NCI-H2171 (cell line): ENCODE results near the gene DOK7.

ENCODE experiments used
- DNase-seq: peaks from one replicate; lab custom pipeline; 2025; lab: John Stamatoyannopoulos, UW

Gene DOK7

DNA sequence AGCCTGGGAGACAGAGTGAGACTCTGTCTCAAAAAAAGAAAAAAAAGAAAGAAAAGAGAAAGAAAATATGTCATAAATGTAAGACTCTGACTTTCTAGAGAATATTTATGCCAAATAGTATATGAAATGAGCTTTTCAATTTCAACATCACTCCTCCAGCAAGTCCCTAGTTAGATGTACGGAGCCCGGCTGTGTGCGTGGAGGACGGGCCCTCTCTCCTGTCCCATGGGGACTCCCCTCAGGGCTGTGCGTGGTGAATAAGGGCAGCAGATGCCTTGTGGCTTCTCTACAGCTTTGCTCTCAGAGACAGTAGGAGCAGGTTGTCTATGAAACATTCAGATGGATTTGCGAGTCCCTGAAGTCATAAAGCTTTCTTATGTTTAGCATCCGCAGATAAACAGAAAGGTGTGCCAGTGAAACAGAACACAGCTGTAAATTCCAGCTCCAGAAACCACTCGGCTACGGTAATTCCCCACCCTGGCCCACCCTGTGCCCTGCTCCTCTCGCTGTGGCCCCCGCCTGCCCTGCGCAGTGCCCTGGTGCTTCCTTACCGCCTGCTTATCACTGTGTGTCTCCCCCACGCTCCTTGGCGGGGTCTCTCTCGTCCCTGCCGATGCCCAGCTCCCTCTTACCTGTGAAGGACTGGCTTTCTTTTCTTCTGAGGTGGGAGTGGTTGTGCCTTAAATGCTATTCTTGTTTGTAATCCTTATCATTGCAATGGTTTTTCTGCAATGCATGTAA, 35.2 kb upstream of the DOK7 start:
- no peak for DNase-seq

DNA sequence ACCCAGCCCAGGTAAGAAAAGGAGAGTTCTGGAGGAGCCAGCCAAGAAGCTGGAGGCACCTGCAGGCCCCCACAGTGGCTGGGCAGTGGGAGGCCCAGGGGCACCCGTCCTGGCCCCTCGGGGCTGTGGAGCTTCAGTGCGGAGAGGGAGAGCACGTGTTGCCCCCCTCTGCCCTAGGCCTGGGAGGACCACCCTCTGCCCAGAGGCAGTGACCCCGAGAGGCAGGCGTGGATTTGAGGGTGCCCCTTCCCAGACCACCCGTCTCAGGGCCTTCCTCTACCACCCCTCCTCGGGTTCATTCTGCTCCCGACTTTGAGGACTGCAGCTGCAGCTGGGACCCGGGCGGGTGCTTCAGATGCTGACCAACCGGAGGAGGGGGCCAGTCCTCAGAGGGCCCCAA, 33.5 kb upstream of the DOK7 start:
- no peak for DNase-seq

DNA sequence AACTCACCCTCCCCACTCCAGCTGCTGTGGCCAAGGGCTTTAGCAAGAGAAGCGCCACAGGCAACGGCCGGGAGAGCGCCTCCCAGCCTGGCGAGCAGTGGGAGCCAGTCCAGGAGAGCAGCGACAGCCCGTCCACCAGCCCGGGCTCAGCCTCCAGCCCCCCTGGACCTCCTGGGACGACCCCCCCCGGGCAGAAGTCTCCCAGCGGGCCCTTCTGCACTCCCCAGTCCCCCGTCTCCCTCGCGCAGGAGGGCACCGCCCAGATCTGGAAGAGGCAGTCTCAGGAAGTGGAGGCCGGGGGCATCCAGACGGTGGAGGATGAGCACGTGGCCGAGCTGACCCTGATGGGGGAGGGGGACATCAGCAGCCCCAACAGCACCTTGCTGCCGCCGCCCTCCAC, 32.6 kb upstream of the DOK7 start:
- DNase-seq: no peak

DNA sequence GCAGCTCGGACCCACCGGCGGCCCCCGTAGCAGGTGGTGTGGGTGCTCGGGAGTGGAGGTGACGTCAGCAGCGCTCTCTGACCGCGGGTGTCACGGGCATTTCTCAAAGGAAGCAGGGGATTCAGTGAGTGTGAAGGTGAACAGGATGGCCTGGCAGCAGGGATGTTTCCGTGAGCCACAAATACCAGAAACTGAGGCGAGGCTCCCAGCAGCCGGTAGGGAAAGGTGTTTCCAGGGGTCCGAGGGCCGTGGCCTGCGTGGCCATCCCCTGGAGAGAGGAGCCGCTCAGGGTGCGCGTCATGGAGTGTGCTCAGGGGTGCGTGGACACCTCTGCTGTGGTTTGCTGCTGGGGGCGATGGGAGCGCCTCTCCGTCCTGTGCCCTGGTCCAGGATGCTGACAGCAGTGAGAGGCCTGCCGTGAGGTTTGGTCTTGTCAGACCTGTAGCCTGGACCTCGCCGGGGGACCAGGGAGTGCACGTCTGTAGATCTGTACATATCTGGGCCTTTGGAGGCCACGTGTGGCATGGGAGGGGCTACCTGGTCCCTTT, 31.6 kb upstream of the DOK7 start:
- DNase-seq: no peak

DNA sequence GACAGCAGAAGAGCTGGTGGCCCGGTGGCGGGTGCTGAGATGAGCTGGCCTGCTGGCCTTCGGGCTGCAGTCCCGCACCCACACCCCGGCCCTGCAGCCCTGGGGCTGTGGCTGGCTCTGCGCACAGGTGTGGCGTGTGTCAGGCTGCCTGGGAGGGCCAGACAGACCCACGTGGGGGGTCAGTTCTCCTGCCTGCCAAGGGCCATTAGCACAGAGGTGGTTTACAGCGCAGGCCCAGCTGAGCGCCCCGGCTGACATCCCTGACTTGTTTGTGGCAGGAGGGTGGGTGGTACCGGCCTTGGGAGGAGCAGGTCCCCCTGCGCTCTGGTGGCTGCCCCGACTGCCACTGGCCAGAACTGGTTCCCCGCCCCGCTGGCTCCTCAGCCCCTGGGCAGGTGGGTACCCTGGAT, 30.7 kb upstream of the DOK7 start:
- no peak for DNase-seq

DNA sequence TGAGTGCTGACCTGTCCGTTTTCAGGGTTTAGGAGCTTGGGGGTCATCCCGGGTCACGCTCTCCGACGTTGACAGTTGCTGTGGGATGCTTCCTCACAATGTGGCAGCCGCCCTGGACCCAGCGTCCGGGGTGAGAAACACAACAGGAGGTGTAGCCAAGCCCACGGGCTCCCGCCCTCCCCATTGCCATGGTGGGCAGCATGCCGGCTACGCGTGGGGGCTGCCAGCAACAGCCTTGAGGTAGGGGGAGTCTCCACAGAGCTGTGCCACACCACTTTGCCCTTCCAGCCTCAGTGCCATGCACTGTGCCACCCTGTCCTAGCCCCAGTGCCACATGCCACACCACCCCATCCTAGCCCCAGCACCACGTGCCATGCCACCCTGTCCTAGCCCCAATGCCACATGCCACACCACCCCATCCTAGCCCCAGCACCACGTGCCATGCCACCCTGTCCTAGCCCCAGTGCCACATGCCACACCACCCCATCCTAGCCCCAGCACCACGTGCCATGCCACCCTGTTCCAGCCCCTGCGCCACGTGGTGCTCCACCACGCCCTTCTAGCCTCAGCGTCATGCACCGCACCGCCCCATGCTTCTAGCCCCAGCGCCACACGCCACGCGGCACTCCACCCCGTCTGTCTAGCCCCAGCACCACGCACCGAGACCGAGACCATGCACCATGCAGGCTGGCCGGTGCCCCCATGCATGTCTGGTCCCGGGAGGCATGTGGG, 29.8 kb upstream of the DOK7 start:
- DNase-seq: no peak

DNA sequence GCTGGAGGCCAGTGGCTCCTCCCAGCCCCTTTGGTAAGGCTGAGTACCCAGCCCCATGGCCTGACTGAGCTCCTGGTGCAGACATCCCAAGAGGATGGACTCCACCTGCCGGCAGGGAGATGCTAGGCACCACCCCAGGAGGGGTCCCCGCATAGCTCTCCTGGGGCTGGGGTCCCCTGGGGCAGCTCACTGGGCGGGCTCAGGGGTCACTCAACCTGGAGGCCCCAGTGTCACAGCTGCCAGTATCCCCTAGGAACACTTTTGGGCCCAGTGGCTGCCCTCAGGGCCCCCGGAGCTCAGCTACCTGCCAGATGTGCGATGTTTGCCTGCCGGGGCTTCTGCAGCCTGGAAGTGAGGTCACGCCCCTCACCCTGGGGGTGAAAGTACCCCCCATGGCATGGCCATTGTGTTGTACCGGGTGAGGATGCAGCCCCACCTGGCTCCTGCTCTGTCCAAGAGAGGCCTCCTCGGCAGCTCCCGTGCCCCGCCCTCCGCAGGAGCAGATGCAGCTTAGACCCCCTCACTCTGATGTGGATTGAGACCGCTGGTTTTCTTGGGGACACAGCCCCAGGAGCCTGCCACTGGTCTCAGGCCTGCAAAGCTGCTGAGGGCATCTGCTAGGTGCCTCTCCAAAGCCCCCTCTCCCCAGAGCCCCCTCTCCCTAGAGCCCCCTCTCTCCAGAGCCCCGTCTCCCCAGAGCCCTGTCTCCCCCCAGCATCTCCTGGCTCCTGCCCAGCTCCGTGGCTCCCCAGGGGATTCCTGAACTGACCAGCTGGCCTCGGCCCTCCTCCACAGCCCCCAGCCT, 28.0 kb upstream of the DOK7 start:
- no peak for DNase-seq

DNA sequence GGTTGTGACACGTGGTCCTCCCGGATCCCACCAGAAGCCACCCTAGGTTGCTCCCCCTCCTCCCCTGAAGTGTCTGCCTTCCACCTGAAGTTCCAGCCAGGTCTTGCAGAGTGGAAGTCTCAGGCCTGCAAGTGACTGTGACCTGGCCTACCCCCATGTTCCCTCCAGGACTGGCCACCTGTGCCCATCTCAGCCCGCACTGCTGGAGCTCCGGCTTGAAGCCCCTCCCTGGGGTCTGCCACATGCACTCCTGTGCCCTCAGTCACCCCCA, 27.5 kb upstream of the DOK7 start:
- no peak for DNase-seq

DNA sequence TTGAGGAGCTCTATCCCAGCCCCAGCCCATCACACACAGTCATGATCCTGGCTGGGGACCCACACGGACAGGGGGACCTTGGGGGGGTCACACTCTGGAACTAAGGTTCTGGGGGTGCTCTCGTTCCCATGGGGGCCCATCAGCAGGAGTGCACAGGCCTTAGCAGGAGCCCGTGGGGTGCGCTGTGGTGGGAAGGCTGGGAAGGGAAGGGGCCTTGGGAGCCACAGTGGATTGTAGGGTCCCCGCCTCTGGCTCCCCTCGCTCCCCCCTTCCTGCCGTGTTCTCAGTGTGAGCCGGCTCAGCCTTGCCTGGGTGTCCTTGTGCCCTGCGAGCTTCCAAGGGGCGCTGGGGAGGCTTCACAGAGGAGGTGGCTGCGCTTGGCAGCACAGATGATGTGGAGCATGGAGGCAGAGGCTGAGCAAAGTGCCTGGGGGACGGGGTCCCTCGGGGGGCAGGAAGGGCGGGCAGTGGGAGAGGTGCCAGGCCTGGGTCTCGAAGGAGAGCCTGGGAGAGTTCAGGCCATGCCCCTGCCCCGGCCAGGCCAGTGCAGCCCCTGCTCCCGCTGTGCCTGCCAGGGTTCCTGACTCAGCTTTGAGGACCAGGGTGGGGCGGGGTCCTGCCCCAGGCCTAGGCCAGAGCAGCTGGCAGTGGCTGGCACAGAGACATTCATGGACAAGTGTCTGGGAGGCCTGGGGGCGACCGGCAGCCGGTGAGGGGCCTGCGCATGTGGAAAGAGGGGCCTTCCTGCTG, 26.9 kb upstream of the DOK7 start:
- no peak for DNase-seq

DNA sequence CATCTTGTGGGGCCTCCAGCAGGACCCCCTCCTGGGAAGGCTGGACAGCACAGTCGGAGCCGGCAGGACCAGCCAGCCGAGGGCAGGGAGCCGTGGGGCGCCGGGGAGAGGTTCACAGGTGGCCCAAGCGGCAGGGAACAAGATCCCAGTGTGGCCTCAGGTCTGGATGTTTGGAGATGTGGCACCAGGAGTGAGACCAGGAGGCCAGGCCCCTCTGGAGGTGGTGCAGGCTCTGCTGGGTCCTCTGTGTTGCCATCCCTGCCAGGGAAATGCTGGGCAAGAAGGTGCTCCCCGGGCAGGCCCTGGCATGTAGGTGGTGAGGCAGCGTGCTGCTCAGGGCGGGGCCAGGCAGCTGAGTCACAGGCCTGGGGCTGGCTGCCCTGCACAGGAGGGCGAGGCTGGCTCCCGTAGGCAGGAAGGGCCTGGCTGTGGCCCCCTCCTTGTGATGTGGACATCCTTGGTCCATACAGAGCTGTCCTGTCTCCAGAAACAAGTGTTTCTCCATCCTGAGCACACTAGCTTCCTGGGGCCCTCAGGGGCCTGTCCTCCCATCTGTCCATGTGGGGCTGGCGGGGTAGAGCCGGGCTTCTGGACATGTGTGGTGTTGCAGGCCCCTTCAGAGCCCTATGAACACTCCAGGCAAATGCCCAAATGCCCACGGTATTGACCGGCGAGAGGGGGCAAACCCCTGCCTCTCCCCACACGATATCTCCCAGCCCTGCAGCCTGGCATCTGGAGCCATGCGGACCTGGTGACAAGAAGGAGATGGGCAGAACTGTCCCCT, 26.1 kb upstream of the DOK7 start:
- DNase-seq: no peak

DNA sequence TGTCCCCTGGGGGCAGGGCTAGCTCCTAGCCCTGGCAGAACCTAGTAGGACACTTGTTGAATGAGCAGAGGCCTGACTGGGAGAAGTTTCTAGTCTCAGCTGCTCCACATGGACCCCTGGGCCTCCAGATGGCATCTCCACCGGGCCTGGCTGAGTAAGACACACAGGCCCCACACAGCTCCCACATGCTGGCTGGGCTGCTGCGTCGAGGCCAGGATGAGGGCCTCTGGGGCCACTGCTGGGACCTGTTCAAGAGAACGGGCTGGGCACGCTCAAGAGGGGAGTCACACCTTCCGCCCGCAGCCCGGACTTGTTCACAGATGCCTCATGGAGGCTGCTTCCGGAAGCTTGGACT, 25.5 kb upstream of the DOK7 start:
- DNase-seq: no peak

DNA sequence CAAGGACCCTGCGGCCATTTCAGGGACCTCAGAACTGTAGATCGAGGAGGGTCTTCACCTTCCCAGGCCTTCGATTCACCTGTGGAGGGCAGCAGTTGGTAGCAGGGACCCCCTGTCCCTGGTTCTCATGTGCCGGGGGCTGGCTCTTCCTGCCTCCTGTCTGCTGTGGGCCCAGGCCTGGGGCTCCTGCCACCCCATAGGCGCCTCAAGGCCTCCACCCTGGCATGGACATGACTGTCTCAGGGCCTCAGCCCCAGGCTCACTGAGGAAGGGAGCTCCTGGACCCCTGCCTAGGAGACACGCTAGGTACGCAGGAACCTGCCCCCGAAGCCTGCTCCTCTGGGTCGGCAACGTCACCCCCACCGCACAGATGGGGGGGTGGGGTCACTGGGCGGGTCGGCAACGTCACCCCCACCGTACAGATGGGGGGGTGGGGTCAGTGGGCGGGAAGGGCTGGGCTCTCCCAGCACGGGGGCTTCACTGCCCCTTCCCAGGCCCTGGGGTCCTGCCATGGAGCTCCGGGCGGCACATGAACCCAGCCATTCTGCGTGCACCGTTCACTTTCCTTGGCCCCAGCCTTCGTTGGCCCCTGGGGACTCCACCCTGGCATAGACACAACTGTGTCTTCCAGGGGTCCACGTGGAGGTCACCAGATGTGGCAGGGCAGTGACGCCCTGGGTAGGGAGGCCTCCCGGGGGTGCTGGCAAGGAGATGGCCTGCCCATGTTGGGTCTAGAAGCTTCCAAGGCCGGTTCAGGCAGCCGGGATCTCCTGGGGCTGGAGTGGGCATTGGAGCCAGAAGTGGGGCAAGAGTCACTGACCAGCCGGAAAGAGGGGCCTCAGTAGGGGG, 24.9 kb upstream of the DOK7 start:
- no peak for DNase-seq

DNA sequence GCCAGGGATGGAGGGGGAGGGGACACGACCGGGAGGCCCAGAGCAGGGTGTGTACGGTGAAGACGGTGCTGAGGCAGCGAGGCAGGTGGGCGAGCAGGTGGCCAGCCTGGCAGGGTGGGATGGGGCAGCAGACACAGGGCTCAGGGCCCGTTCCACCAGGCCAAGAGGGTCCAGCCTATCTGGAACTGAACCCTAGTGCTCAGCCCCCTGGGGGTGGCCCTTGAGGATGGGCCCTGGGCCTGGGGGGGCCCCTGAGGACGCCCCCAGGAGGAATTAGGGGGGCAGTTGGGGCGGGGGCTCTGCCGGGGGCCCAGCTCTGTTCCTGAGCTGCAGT, 24.3 kb upstream of the DOK7 start:
- no peak for DNase-seq

DNA sequence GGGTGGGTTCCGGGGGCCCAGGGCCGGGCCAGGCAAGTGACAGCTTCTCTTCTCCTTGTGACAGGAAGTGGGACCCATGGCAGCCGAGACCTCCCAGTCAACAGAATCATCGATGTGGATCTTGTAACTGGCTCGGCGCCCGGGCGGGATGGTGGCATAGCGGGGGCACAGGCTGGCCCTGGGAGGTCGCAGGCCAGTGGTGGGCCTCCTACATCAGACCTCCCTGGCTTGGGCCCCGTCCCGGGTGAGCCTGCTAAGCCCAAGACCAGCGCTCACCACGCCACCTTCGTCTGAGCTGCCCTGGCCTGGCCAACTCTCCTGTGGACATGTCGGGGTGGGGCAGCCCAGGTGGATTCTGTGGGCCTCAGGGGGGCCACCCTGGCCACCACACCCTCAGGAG, 23.7 kb upstream of the DOK7 start:
- no peak for DNase-seq

DNA sequence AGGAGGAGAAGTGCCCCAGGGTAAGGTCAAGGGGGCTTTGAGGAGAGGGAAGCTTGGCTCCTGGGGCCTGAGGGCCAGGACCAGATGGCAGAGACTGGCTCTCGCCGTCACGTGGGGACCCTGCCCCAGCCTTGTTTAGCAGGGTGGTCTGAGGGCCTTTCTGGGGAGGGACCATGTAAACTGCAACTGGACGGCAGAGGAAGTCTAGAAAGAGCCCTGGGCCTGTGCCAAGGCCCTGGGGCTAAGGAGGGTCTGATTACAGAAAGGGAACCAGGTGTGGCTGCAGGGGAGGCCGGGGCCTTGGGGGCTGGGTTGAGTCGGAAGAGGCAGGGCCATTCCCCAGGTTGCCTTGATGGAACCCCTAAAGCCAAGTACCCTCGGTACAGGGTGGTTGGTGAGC, 23.1 kb upstream of the DOK7 start:
- DNase-seq: no peak

DNA sequence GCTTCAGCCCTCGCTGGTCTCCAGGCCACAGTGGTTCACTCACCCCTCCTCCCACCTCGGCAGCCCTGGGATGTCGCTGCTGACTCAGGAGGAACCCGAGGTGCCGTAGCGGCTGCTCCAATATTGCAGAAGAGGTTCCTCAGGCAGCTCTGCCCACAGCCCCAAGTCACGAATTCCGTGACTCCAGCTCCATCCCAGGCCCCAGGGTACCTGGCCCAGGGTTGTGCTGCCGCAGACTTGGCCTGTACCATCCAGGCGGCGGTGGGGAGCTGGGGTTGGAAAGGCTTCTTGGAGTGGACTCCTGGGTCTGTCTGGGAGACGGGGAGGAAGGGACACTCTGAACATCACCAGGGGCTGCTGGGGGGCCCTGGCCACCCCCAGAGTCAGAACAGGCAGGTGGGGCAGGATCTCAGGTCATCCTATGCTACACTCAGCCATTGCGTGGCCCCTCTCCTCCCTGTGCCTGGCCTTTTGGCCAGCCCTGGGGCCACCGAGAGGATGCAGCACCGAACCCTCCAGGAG, 22.1 kb upstream of the DOK7 start:
- DNase-seq: no peak

DNA sequence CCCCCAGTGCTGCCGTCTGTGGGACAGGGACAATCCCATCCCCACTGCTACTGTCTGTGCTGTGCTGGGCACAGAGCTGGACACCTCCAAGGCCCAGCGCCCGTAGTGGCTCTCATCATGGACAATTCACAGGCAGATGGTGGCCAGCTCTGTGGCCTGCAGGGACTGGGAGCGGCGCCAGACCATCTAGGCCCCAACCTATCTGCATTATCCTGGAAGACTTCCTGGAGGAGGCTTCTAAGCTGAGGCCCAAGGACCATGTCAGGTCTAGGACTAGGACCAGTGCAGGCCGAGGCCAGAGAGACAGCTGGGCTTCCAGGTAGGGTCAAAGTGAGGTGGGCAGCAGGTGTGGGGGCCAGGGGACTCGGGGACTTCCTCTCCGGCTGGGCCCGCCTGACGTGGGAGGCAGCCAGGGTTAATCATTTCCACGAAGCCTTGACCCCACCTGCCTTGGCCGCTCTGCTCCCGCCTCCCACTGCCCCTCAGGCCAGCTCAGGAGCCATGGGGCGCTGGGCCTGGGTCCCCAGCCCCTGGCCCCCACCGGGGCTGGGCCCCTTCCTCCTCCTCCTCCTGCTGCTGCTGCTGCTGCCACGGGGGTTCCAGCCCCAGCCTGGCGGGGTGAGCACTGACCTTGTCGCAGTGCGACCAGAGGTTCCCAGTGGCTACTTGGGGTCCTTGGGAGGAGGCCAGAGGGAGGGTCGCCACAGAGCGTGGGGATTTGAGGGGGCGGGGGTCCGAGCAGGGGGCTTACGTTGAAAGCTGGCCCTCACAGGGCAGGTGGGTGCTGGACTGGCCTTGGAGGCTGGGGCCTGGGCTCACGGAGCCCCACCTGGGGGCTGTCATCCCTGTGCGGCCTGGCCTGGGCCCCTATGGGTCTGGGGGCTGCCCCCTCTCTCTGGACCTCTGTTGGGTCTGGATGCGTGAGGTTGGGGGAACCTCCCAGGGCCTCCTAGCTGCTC, 21.3 kb upstream of the DOK7 start, which contains the start of gene HGFAC:
Gene HGFAC (plus strand): TSS at position 468 of the 959 bp plus-strand sequence. CDS start 34 bp downstream, at position 502.
- no peak for DNase-seq

DNA sequence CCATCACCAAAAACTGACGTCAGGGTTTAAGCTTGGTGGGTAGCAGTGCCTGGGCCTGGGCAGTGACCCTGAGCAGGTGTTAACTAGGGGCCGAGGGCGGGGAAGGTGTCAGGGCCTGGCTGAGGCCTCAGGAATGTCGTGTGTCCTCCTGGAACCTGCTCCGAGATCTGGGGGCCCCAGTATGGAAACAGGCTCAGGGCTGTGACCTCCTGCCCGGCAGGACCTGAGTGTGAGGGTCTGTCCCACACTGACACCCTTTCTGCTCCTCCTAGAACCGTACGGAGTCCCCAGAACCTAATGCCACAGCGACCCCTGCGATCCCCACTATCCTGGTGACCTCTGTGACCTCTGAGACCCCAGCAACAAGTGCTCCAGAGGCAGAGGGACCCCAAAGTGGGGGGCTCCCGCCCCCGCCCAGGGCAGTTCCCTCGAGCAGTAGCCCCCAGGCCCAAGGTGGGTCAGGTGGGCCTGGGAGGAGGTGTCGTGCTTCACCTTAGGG, 20.6 kb upstream of the DOK7 start:
- DNase-seq: no peak
